SK-N-MC (cell line): ENCODE data around the gene TJP1.

Experiments used
- EZH2 ChIP-seq: fragments of 200-600 bp; sonication (generic); IDR thresholded peaks from one replicate; pipeline ENCODE4 v1.6.1; 2017; ENCODE audit warnings: antibody characterized with exemption
- FOXP2 ChIP-seq: optimal IDR thresholded peaks from 2 replicates; pipeline ENCODE3; 2011; ENCODE audit warnings: mild to moderate bottlenecking, moderate library complexity; ENCODE audit not compliant: insufficient read depth; ENCODE audit errors: extremely low read length, control extremely low read depth
- POLR2AphosphoS5 ChIP-seq: IDR thresholded peaks from 2 replicates; pipeline ENCODE4 v1.6.1; 2012; ENCODE audit warnings: mild to moderate bottlenecking, low read depth, low read length, borderline replicate concordance

DNA sequence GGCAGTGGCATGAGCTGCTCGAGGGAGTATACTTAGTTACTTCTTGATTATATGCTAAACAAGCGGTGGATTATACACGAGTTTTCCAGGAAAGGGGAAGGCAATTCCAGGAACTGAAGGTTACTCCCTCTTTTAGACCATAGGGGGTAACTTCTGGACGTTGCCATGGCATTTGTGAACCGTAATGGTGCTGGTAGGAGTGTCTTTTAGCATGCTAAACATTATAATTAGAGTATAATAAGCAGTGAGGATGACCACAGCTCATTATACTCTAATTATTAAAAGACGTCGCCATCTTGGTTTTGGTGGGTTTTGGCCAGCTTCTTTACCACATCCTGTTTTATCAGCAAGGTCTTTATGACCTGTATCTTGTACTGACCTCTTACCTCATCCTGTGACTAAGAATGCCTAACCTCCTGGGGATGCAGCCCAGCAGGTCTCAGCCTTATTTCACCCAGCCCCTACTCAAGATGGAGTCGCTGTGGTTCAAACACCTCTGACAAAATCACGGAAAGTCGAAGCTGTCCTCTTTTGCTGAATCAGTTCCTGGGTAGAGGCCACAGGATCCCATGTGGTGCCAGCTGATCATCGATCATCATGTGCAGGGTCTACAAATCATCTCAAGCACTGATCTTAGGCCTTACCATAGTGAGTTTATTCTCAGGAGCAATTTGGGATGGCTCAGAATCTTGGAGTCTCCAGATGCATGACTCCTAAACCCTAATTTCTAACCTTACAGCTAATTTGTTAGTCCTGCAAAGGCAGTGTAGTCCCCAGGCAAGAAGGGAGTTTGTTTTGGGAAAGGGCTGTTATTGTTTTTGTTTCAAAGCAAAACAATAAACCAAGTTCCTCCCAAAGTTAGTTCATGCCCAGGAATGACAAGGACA, 149.1 kb downstream of the TJP1 start:
- TF ChIP-seq EZH2 (no peak), POLR2AphosphoS5 (no peak), FOXP2 (no peak)
